ENCODE results near the gene HM13. TPM values are rescaled to one million over a fixed set of nuclear protein-coding genes. Genes with fewer than 3 reads are reported as not detected.

The HM13 gene
- total and polyA plus RNA-seq, 9 of the 15 experiments (the other 6 are each of a cell fraction or from before 2014, with no cell fraction given): 7.7 to 136 (median 74.5) TPM

DNA sequence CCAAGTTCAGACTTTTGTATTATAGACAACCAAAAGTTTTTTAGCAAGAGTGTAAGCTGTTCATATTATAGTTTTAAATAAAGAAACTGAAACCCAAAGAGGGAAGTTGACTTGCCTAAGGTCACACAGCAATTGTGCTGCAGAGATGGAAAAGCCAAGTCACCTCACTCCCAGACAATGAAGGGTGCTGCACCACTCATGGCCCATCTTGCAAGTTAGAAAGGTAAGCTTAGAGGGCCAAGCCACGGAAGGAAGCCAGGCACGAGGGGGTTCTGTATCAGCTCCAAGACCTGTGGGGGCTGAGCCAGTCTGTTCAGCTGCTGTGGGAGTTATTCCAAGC, 40.2 kb upstream of the HM13 start (continued):
- no peak for TF ChIP-seq UBTF (IDR thresholded peaks at IDR 0.05; ENCODE audit: borderline replicate concordance in 1 of 2, low read depth in 2 of 2, low read length in 2 of 2)
- TF ChIP-seq TAF1 (IDR thresholded peaks at IDR 0.05; ENCODE audit: control insufficient read depth, extremely low read depth, insufficient read depth, low read length, severe bottlenecking): no peak
- TF ChIP-seq TRIM28 (IDR thresholded peaks at IDR 0.05): no peak

DNA sequence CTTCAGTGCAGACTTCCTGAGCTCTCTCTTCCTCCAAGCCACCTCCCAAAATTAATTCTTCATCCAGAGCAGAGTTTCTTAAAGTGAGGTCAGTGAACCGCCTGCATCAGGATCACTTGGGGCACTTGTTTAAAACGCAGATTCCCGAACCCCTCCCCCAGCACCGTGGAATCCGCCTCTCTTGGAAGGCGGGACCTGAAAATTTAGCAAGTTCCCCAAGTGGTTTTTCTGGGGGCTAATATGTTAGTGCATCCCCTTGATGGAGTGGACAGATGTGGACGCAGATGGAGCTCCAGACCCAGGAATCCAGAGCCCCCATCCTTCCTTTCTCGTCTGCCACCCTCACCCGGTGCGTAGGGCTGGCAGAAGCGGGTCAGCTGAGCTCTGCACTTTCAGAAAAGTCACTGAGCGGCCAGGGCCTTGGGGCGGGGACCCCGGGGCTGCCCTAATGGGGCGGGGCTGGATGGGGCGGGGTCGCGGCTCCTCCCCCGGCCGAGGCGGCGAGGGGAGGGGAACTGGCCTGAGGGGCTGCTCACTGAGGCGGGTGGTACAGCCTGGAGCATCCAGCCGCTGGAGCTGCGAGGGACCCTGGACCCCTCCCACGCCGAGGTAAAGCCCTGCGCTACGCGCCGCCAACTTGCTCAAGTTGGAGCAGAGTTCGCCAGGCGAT, 39.3 kb upstream of the HM13 start, which contains the start of the genes DEFB124 and REM1:
DEFB124 (minus strand) TSS at position 370 of the 670 bp plus-strand sequence. CDS start 2,114 bp downstream, outside the sequence.
REM1 (plus strand) TSS at position 531 of the 670 bp plus-strand sequence. CDS start 1,158 bp downstream, outside the sequence.
- Histone ChIP-seq H3K9me3 (replicated peaks; ENCODE audit: control insufficient read depth, insufficient read depth, low read depth, low read length) (no peaks in the 10 kb centered on the region), H2AFZ (ENCODE audit: low read depth, low read length) (no peak within 1 kb of the TSS), H3K4me3 (no peak within 1 kb of the TSS), H3K4me2 (ENCODE audit: insufficient read depth, low read length) (no peak within 1 kb of the TSS), H3K27ac (ENCODE audit: extremely low read depth, low read depth, low read length) (no peak within 1 kb of the TSS), H3K9me1 (ENCODE audit: control insufficient read depth, insufficient read depth, low read length) (no peaks in the 10 kb centered on the region), H3K4me1 (replicated peaks in 1 of 2; ENCODE audit: control insufficient read depth in 2 of 2, insufficient read depth in 2 of 2, low read length in 2 of 2) (peaks cover 5 to 16% of the 10 kb centered on the region in 2 experiments; a peak in 4 of 5 replicates), H3K27me3 (ENCODE audit: control insufficient read depth in 2 of 2, insufficient read depth in 2 of 2, low read length in 2 of 2) (peaks cover 30 to 41% of the 10 kb centered on the region in 2 experiments; a peak in 4 of 5 replicates), H3K36me3 (ENCODE audit: control insufficient read depth, insufficient read depth, low read length) (no peaks in the 10 kb centered on the region), H4K20me1 (replicated peaks; ENCODE audit: control insufficient read depth, insufficient read depth, low read length) (no peaks in the 10 kb centered on the region; the same call in 1 of the 2 replicates), H3K9ac (ENCODE audit: insufficient read depth in 1 of 2, low read depth in 2 of 2, low read length in 2 of 2) (no peak within 1 kb of the TSS), H3K79me2 (ENCODE audit: control insufficient read depth, insufficient read depth, low read length) (no peaks in the 10 kb centered on the region)
- intact Hi-C loops (cut with micrococcal nuclease): no loop called here
- BruUV-seq (replicated peaks): no TSS peak
- peak; percentile 52 for ATAC-seq
- ChIA-PET POLR2A (interaction anchor here (0.7 to 1.3 kb wide), 5 partner anchors 8 to 38 kb away, joined by 3 to 5 read pairs (median 3); no protein-coding TSS in a partner anchor), CTCF (ENCODE audit: low intra/inter-chr PET ratio) (no interaction called here)
- peak in 2 of 4 experiments; percentile 67 to 73 for DNase-seq (ENCODE audit: extremely low read depth in 1 of 4, low spot score in 3 of 4)
- in situ Hi-C loops (cut with MboI): no loop called here
- 12% methylated on average over 22 of the region's 33 CpGs for WGBS (ENCODE audit: insufficient coverage, low coverage, missing lambda C conversion rate)
- FAIRE-seq: no peak
- TF ChIP-seq CEBPG (CRISPR knock-in tag; IDR thresholded peaks at IDR 0.05): no peak
- no peak for TF ChIP-seq CEBPG (tag; conservative IDR thresholded peaks at IDR 0.05 in 1 of 2, IDR thresholded peaks at IDR 0.05 in 1 of 2)
- no peak for TF ChIP-seq BCOR (IDR thresholded peaks at IDR 0.05)
- TF ChIP-seq CHD2 (IDR thresholded peaks at IDR 0.05; ENCODE audit: low read depth, low read length): no peak
- no peak for TF ChIP-seq HMGXB4 (CRISPR knock-in tag; IDR thresholded peaks at IDR 0.05)
- no peak for TF ChIP-seq FIP1L1 (IDR thresholded peaks at IDR 0.05; ENCODE audit: low read depth, low read length, poor library complexity, severe bottlenecking)
- TF ChIP-seq, protein P1, sequence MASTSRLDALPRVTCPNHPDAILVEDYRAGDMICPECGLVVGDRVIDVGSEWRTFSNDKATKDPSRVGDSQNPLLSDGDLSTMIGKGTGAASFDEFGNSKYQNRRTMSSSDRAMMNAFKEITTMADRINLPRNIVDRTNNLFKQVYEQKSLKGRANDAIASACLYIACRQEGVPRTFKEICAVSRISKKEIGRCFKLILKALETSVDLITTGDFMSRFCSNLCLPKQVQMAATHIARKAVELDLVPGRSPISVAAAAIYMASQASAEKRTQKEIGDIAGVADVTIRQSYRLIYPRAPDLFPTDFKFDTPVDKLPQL (IDR thresholded peaks at IDR 0.05; ENCODE audit: extremely low read depth, insufficient read length): no peak
- no peak for TF ChIP-seq ILK (tag; IDR thresholded peaks at IDR 0.05; ENCODE audit: borderline replicate concordance, low read depth)
- TF ChIP-seq TOE1 (IDR thresholded peaks at IDR 0.05; ENCODE audit: borderline replicate concordance): no peak
- TF ChIP-seq TOE1 (CRISPR knock-in tag; IDR thresholded peaks at IDR 0.05; ENCODE audit: borderline replicate concordance, low read depth): no peak
- no peak for TF ChIP-seq DPF2 (IDR thresholded peaks at IDR 0.05)
- TF ChIP-seq JUNB (CRISPR knock-in tag; conservative IDR thresholded peaks at IDR 0.05): no peak
- no peak for TF ChIP-seq ZEB2 (IDR thresholded peaks at IDR 0.05)
- TF ChIP-seq SUPT5H (IDR thresholded peaks at IDR 0.05): no peak
